ENCODE results near the gene MRPS18A. TPM values are rescaled to one million over a fixed set of nuclear protein-coding genes. Genes with fewer than 3 reads are reported as not detected.

MRPS18A gene
- total and polyA plus RNA-seq, 2 donors (not counting 1 experiment from before 2014, with no cell fraction given): 39.6 to 46.3 TPM

GRCh38 chr6:43625393-43625992 lies 62.1 kb downstream of the MRPS18A start:
- ChIA-PET CTCF (interaction anchor here (1.2 kb wide), 1 partner anchor 17 kb away, joined by 4 read pairs; no protein-coding TSS in a partner anchor), POLR2A (no interaction called here)
- intact Hi-C loops (cut with micrococcal nuclease): loop anchor here (5.0 to 10.0 kb wide), 3 partner anchors 42 to 632 kb away; partner anchors contain the start of genes DNPH1 and SLC35B2
- H3K27ac ChIP-seq (ENCODE audit: low read length in 2 of 2): no peak overlapping the region
- H3K27ac Mint-ChIP-seq: no peak overlapping the region
- no peak overlapping the region for H2AFZ ChIP-seq (ENCODE audit: insufficient read depth, low read depth, low read length, poor library complexity, severe bottlenecking)
- peaks cover 18 to 25% of the 10 kb centered on the region in 2 donors for H3K4me1 ChIP-seq (ENCODE audit: control insufficient read depth in 2 of 2, insufficient read depth in 2 of 2, low read length in 2 of 2)
- no peaks in the 10 kb centered on the region for H3K27me3 Mint-ChIP-seq
- peaks cover 26% of the 10 kb centered on the region for H3K4me1 Mint-ChIP-seq
- H3K4me2 ChIP-seq (replicated peaks; ENCODE audit: low read depth, low read length, poor library complexity, severe bottlenecking): no peak overlapping the region
- H3K9ac ChIP-seq (ENCODE audit: low read length): no peak overlapping the region
- H3K9me3 Mint-ChIP-seq (ENCODE audit: insufficient read depth): no peaks in the 10 kb centered on the region
- peaks cover 0 to 3% (median 0%) of the 10 kb centered on the region in 3 donors for H3K9me3 ChIP-seq (ENCODE audit: control extremely low read depth in 1 of 3, control insufficient read depth in 2 of 3, insufficient read depth in 1 of 3, low read length in 2 of 3)
- 99% methylated on average over 15 of the region's 16 CpGs for WGBS (ENCODE audit: insufficient coverage)
- no peaks in the 10 kb centered on the region for H3K27me3 ChIP-seq (replicated peaks in 1 of 4; ENCODE audit: control extremely low read depth in 1 of 4, control insufficient read depth in 3 of 4, insufficient read depth in 4 of 4, low read length in 3 of 4)
- no peak overlapping the region for H3K4me3 Mint-ChIP-seq
- peaks cover 25% of the 10 kb centered on the region for H3K79me2 ChIP-seq (ENCODE audit: control insufficient read depth, insufficient read depth, low read length)
- TF ChIP-seq CTCF (IDR thresholded peaks at IDR 0.05) (no peak), EZH2 (IDR thresholded peaks at IDR 0.05; ENCODE audit: borderline replicate concordance, insufficient read depth, low read depth, low read length, poor library complexity, severe bottlenecking) (no peak)
- no peak for DNase-seq
- peaks cover 0 to 64% of the 10 kb centered on the region in 2 experiments for H3K36me3 ChIP-seq (replicated peaks in 1 of 2; ENCODE audit: control extremely low read depth in 1 of 2, control insufficient read depth in 1 of 2, extremely low read depth in 1 of 2, insufficient read depth in 2 of 2, low read length in 1 of 2)
- ATAC-seq (ENCODE audit: low read depth): no peak
- H4K20me1 ChIP-seq (ENCODE audit: control insufficient read depth, insufficient read depth, low read length, poor library complexity, severe bottlenecking): peaks cover 3% of the 10 kb centered on the region
- no peak overlapping the region for H3K4me3 ChIP-seq (ENCODE audit: control extremely low read depth in 1 of 5, extremely low read depth in 1 of 5, insufficient read depth in 1 of 5, low read depth in 2 of 5, low read length in 4 of 5)

DNA sequence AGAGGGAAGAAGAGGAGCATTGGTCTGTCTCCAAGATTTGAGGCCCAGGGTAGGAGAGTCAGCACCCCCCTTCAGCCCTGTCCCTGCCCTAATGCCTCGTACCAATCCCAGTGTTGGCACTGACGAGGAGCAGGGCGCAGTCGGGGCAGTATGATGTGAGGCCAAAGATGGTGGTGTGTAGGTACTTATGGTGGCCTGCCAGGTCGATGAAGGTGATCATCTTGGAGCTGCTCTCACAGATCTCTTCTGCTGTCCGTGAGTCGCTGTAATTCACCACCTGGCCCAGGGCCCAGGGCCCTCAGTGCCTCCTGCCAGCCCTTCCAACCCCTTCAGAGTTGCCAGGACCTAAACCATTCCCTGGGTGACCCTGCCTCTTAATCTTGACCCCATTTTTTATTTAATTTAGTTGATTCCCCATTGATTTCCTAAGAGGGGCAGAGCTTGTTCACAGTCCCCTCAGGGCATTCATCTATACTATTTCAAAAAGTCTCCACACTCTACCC lies 62.8 kb downstream of the MRPS18A start:
- peaks cover 25% of the 10 kb centered on the region for H3K79me2 ChIP-seq (ENCODE audit: control insufficient read depth, insufficient read depth, low read length)
- H3K9ac ChIP-seq (ENCODE audit: low read length): no peak overlapping the region
- TF ChIP-seq EZH2 (IDR thresholded peaks at IDR 0.05; ENCODE audit: borderline replicate concordance, insufficient read depth, low read depth, low read length, poor library complexity, severe bottlenecking): no peak
- no peak for TF ChIP-seq CTCF (IDR thresholded peaks at IDR 0.05)
- H3K27ac ChIP-seq (ENCODE audit: low read length in 2 of 2): no peak overlapping the region
- DNase-seq: no peak
- H3K4me2 ChIP-seq (replicated peaks; ENCODE audit: low read depth, low read length, poor library complexity, severe bottlenecking): no peak overlapping the region
- Mint-ChIP-seq H3K27ac (no peak overlapping the region), H3K4me3 (no peak overlapping the region), H3K9me3 (ENCODE audit: insufficient read depth) (no peaks in the 10 kb centered on the region), H3K4me1 (peaks cover 22% of the 10 kb centered on the region), H3K27me3 (no peaks in the 10 kb centered on the region)
- 100% methylated on average over 4 of the region's 7 CpGs for WGBS (ENCODE audit: insufficient coverage)
- H3K4me3 ChIP-seq (ENCODE audit: control extremely low read depth in 1 of 5, extremely low read depth in 1 of 5, insufficient read depth in 1 of 5, low read depth in 2 of 5, low read length in 4 of 5): no peak overlapping the region
- peaks cover 0 to 65% of the 10 kb centered on the region in 2 experiments for H3K36me3 ChIP-seq (replicated peaks in 1 of 2; ENCODE audit: control extremely low read depth in 1 of 2, control insufficient read depth in 1 of 2, extremely low read depth in 1 of 2, insufficient read depth in 2 of 2, low read length in 1 of 2)
- no peaks in the 10 kb centered on the region for H3K27me3 ChIP-seq (replicated peaks in 1 of 4; ENCODE audit: control extremely low read depth in 1 of 4, control insufficient read depth in 3 of 4, insufficient read depth in 4 of 4, low read length in 3 of 4)
- ChIA-PET POLR2A (no interaction called here), CTCF (interaction anchor here (1.2 kb wide), 1 partner anchor 16 kb away, joined by 4 read pairs; no protein-coding TSS in a partner anchor)
- intact Hi-C loops (cut with micrococcal nuclease): loop anchor here (5.0 to 10.0 kb wide), 3 partner anchors 42 to 632 kb away; partner anchors contain the start of genes DNPH1 and SLC35B2
- no peak overlapping the region for H2AFZ ChIP-seq (ENCODE audit: insufficient read depth, low read depth, low read length, poor library complexity, severe bottlenecking)
- peaks cover 3% of the 10 kb centered on the region for H4K20me1 ChIP-seq (ENCODE audit: control insufficient read depth, insufficient read depth, low read length, poor library complexity, severe bottlenecking)
- H3K4me1 ChIP-seq (ENCODE audit: control insufficient read depth in 2 of 2, insufficient read depth in 2 of 2, low read length in 2 of 2): peaks cover 15 to 21% of the 10 kb centered on the region in 2 donors
- no peak for ATAC-seq (ENCODE audit: low read depth)
- H3K9me3 ChIP-seq (ENCODE audit: control extremely low read depth in 1 of 3, control insufficient read depth in 2 of 3, insufficient read depth in 1 of 3, low read length in 2 of 3): peaks cover 0 to 3% (median 0%) of the 10 kb centered on the region in 3 donors

Data from B cell (primary cell).